ENCODE data around the gene RTP2.

RTP2 gene, protein sequence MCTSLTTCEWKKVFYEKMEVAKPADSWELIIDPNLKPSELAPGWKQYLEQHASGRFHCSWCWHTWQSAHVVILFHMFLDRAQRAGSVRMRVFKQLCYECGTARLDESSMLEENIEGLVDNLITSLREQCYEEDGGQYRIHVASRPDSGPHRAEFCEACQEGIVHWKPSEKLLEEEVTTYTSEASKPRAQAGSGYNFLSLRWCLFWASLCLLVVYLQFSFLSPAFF

DNA sequence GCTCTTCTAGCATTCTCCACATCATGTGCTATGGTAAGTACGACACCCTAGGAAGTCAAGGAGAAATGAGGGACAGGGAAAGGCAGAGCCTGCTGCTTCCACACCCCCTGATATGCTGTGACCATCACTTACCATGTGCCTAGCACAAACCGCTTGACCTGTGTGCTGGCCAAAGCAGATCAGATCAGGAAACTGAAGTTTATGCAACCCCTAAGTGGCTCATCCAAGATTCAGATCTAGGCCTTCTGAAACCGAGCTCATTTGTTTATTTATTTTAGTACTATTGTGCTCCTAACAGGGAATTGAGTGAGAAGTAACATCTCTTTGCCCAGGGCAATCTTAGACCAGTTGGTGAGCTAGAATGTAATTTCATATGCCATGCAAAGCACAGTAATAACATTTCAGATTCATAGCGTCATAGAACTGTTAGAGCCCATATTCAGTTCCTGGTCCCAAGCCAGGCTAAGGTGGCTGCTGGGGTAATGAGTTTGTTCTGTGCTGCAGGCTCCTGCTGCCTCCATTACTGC, at the start of gene RTP2:
Gene RTP2 (minus strand): TSS at position 51 of the 527 bp plus-strand sequence. CDS start 429 bp downstream, outside the sequence.
- no peak for DNase-seq (ENCODE audit: low spot score)

DNA sequence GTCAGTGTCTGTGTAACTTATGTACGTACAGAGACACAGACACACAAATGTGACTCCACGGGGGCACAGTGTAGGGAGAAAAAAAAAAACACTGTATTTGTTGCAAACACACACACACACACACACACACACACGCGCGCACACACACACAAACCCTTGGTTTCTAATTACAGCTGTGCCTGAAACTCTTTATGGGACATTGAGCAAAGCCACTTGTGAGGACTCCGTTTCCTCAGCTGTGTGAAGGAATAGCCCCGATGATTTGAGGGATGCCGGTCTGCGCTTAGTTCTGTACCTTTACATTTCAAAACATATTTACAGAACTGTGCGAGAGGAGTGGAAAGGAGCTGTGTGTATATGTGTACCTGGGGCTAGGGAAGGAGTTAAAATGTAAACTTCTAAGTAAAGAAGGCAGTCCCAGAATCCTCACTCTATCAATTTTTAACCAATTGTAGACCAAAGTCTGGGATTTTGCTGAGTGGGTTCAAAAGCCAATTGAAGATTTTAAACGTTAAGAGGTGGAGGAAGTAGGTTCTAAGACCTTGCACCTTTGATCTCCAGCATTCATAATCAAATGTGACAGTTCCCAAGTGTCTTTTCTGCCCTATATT, 48.3 kb upstream of the RTP2 start:
- DNase-seq (ENCODE audit: low spot score), result peak; percentile 57

DNA sequence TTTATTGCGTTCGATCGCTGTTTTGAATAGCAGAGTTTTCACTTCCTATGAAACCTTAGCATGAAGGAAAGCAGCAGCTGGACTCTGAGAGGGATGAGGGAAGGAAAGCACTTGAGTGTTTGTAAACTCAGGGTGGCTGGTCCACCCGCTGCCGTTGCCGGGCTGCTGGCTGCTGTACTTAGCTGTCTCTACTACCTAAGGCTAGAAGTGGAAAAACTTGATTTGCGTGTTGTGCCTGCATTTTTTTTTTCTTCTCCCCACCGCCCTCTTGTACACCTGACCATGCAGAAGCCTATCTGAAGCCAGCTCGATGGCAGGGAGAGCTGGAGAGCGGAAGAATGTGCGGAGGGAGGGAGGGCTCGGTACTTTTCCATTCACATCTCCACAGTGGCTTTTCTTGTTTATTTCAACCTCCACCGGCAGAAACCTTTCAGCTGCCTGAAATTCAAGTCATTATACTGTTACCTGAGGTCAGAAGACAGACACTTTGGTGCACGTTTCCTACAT, 47.7 kb upstream of the RTP2 start:
- DNase-seq (ENCODE audit: low spot score), result peak; percentile 70

DNA sequence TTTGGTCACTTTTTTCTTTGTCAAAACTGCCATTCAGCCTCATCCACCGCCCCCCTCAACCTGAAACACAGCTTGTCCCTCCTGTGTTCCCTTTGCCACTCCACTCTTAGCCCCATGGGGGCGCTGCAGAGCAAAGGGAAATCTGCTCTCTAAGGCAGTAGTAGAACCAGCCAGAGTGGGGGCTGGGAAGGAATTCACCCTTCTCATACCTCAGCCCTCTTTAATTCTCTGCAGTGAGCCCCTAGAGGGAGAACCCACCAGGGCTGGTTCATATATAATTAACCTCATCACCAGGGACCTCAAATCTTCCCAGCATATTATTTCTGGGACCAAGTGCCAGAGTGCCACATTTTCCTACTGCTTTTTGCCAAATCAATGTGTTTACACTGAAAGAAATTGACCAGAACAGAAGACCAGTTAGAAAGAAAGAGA, 45.7 kb upstream of the RTP2 start:
- DNase-seq (ENCODE audit: low spot score), result peak; percentile 94

DNA sequence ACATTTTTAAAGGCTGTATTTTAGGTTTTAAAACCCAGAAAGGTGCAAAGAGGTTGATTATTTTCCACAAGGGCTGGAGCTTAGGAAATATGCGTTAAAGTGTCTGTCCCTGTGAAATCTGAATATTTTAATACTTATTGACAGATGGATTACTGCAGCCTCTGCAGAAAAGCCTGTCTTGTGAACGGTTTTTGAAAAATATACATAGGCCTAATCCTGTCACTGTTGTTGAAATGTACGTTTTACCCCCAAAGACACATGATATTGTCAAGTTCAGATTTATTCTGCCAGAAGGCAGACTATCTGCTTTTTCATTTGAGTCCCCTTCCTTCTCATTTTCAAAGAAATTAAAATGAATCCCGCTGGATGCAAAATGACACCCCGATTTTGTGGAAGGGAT, 45.1 kb upstream of the RTP2 start:
- DNase-seq (ENCODE audit: low spot score), result no peak

DNA sequence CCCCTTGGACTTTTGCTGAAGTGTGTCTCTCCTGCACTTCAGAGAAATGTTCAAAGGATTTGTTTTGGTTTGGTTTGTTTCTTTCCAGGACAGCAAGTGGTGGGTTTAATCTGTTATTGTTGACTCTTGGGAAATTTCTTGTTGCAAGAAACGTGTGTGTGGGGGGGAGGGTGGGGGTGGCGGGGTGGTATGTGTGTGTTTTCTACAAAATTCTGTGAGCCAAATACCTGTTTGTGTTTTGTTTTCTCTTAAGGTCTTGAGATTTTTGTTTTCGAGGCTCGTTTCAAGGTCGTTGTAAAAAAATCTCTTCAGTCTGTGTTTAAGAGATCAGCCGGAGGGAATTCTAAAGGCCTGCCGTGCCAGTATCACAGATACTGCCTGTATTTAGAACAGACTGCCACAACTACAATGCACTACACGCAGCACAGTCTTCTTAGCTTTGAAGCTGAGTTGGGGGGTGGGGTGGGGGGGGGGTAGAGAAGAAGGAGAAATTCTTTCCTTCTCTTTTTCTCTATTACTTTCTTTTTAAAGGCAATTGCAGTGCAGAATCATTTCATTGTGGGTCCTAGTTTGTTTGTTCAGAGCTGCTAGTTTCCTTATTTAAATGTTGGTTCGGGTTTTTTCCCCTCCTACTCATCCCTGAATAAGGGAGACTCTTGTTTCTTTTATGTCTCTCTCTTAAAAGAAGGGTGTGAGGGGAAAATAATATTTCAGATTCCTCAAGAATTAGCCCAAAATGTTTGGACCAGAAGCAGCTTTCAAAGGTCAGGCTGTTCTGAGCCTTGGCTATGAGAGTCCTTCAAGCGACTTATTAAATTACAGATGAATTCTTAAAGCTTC, 44.3 kb upstream of the RTP2 start:
- DNase-seq (ENCODE audit: low spot score), result no peak

DNA sequence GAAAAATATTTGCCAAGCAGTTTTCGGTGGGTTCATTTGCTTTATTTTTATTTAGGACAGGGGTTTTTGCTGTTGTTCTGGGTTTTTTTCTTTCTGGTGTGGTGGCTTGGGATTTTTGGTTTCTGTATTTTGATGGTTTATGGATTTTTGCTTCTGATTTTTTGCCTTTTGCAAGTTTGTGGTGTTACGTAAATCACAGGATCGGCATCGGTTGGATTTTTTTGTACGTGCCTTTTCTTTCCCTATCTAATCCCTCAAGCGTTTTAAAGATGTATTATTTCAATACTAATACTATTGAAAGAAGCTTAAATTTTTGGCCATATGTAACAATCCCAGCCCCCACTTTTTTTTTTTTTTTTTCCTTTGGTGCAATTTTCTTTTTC, 43.7 kb upstream of the RTP2 start:
- DNase-seq (ENCODE audit: low spot score), result no peak

DNA sequence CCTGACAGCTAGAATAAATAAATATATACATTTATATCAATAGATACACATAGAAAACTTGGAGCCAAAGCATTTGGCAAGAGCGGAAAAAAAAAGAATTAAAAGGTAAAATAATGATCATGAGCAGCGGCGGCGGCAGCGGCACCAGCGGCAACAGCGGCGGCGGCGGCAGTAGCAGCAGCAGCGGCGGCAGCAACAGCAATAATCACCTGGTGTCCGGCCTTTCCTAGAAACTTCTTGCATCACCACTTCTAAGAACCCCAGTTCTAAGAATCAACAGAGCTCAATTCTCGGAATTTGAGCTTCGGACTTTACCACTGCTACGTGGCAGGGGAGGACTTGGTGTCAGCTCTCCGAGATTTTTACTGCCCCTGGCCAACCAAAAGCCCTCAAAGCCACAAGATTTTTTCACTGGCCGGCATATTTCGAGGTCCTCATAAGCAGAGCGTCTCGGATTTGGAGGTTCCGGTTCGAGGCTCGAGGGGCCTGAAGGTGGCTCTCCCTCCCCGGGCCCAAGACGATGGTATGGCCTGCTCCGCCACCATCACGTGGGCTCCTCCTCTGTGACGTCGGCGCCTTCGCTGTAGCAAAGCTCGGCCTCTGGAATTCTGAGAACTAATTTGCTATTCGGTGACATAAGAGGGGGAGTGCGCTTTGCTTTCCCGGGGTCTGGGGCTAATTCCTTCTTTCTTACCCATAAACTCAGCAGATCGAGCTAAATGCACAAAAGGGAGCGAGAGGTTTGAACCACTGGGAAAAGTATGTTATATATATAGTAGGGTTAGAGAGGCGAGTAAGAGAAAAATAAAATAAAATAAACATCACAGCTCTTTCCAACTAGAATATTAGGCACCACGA, 43.1 kb upstream of the RTP2 start, which contains the start of gene BCL6:
Gene BCL6 (minus strand): TSS at position 268 of the 858 bp plus-strand sequence. CDS start 11,775 bp downstream, outside the sequence.
- peak; percentile 93 for DNase-seq (ENCODE audit: low spot score)

DNA sequence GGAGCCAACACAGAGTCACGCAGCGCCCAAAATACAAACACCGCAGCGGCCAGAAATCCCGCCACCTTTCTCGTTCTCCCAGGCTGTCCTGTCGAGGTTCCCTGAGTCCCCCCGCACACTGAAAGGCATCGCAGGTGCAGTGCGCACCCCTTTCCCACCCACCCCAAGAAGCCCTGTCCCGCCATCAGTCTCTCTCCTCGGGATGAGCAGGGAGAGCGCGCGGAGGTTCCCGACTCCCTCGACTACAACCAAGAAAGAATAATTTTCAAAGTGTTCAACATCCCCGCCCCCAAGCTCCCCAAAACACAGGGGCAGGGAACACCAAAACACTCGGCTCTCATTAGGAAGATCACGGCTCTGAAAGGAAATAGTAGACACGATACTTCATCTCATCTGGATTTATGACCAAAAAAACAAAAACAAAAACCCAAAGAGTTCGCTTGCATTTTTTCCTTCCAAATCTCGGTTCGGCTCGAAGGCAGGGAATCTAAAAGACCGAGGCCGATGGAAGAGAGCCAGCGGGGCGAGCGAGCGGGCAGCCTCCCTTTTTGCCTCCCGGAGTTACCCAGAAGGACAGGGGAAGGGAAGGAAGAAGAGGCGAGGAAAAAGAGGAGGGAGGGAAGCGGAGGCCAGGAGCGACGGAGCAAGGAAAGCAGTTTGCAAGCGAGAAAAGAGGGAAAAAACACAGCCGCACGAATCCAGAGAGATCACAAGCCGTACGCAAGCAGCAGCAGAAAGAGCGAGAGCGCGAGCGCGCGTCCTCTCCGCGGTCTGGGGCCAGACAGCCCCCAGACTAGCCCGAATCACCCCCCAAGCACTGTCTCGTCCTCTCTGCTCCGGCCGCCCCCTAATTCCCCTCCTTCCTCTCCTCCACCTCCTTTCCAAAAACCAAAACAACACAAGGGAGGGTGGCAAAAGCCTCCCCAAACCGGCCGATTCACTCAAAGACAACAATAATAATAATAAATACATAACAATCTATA, 42.1 kb upstream of the RTP2 start:
- DNase-seq (ENCODE audit: low spot score), result peak; percentile 63

DNA sequence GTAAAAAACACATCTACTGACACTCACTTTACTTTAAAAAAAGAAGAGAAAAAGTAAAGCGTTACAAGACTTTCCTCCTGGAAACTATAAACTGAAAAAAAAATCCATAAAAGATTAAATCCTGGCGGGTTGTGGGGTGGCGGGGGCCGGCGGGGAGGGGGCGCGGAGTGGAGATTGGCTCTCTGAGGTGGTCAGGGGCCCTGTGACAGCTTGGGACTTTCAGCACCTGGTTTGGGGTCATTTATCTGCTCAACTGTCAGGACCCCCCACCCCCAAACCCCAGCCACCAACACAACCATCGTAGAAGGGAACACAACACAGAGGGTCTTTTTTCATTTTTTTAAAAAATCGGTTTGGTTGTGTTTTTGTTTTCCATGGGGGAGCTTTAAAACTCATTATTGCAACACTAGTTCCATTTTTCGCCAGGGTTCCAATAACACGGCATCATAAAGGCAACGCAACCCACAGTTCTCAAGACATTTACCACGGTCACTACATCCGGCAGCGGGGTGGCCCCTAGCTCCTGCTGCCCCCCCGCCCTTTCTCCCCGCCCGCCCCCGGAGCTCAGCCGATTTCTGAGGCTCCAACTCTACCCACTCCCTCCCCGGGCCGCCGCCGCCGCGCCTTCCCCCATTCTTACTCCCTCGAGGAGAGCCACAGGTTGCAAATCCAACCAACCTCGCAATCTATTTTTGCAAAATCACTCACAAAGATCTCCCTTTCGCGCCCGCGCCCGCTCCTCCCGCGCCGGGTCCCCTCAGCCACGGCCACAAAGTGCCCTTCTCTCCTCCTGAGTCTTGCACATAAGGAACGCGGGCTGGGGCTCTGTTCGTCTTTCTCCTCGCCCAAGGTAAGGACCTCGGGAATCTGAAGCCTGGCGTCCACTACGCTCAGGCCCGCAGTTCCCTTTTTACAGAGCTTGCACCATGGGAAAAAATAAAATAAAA, 41.1 kb upstream of the RTP2 start:
- peak; percentile 61 for DNase-seq (ENCODE audit: low spot score)

DNA sequence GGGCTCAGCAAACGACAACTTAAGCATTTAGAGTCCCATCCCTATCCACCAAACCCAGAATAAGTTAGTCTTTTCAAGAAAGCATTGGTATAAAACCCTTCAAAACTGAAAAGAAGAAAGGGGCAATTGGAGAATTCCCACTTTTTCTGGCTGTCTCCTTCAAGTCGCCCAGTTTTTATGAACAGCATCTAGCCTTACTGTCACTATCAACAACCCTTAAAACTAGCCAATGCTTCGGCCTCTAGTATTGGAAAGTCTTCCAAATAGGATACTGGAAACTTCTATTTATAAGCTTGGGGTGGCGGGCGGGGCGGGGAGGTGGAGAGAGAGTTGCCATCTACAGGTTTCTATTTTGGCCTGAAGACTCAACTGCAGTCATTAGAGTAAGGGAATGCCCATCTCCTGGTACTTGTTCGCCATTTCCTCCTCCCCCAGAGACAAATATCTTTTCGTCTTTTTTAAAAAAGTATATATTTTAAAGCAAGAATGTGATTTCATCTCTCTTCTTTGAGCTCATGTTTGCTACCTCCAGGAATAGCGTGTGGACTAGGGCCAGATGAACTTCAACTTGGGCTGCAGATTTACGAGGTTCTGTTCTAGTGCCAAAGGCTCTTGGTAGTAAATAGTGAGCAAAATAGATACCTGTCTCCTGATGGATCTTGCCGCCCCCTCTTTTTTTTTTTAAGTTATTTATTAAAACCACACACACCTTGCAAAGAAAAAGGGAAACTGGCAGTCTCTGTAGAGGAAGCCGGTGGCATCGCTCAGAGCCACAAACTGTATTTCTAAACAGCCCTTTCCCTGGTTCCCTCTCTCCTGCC, 40.2 kb upstream of the RTP2 start:
- no peak for DNase-seq (ENCODE audit: low spot score)

DNA sequence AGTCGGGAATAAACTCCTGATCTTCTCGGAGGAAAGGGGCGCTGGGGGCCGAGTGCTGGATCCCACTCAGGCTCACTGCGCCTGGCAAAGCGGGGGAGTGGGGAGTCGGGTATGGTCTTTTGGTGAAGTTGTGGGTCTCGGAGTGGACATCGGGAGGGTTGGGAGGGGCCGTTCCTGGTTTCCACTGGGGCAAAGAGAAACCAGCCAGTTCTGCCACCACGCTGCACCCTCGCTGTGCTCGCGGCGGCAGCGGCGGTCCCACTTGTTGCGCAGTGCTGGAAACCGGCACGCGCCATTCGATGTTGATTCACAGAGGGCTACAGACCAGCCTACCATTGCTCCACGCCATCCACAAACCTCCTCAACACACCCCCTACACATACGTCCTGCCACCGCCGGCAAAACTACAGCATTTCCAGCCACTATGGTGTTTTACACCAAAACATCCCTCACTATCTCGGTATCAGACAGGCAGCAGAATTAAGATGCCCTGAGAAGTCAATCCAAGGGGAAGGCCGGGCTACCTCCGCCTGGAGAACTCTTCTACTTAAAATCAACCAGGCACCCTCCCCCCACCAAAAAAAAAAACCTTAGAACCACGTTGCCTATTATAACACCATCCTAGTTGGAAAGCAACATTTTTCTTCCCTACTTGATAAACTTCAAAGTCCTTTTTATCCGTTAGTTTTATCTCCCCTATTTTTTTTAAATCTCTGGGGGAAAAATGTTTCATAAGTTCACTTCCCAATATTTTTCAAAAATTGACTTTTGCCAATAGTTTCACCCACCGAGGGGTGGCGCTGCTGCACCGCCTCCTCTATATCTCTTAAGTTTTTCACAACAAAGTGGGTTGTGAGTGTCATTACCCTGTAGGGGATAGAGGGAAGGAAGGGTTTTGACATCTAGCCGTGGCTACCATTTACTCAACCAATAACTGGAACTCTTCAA, 39.3 kb upstream of the RTP2 start:
- peak; percentile 70 for DNase-seq (ENCODE audit: low spot score)

DNA sequence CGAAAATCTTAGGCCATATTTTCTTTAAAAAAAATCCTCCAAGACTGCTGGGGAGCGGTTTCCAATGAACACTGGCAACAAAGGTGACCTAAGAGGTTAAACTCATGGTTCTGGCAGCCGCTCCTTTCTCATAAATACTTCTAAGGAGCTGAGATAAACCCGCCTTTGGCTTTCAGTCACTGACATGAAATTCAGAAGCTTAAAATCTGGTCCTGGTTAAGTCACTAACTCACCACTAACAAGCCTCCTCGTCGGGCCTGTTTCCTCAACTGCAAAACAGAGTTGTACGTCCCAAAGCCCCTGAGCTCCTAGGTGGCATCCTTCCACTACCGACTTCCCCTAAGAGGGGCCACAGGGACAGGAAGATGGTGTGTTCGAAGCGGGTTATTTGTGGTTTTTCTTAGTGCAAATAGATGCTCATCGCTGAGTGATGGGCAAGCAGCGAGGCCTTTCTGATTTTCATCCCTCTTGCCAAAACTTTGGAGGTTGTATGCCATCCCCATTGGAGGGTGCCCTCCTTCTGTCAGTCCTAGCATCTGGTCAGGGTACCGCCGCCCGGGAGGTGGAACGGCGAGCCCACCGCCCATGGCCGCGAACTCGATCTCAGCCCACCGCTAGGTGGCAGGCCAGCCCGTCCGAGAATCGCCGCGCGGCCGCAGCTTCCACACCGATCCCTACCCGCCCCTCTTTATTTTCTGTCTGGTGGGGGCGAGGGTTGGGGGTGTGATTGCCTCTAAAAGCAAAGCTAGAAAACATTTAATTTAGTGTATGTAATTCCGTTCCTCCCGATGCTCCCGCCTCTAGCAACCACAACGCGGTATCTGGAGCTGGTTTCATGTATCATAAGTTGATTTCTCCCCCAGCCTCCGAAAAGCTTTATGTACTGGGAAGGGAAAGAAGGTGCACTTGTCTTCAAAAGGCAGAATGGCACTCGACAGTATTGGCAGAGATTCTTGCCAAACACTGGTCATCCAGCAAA, 38.4 kb upstream of the RTP2 start:
- DNase-seq (ENCODE audit: low spot score), result peak; percentile 83

DNA sequence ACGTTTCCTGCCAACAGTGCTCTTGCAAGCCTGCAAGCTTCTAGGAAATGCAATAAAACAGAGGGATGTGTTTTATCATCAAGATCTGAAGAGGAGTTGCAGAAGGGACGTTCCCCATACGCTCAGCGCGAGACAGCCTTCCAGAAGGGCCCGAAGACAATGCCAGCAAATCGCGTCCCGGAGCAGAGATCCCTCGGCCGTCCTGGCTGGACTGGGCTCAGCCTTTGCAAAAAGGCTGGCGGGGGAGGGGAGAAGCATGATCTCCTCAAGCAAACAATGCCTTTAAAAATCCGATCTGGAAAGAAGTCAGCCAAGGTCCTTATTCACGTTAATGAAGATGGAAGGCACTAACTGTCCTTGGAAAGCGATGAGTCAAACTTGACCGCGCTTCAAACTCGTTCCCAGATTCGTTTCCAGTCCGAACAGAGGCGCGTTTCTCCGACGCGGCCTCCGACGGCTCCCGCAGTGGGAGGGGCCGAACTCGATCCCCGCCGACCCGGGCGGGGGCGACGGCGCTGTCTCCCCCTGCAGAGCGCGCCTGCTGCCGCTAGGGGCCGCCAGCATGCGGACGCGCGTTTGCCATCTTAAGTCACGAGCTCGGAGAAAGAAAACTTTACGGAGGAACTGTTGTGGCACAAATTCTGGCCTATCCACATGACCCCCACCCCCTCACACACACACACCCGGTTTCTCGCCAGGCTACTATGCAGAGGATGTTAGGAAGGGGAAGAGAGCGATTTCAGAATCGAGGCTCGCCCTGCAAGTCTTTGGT, 37.4 kb upstream of the RTP2 start:
- DNase-seq (ENCODE audit: low spot score), result peak; percentile 90

DNA sequence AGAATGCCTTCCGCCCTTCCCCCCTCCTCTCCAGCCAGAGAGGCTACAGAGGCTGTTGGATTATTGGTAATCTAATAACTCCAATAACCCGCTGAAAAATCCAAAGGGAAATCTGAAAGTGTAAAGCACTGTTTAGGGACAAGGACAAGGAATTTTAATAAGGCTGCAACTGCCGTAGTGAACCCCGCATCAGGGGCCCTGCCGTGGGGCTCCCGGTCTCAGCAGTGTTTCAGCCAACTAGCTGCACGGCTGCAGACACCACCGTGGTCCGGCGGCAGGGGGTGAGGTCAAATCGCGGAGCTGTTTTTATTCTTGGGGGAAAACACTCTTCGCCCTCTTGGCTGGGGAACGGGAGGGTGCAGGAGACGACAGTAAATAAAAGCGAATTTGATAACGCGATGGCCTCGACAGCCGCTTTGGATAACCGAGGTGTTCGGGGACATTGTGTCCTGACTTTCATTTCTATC, 36.8 kb upstream of the RTP2 start:
- peak; percentile 76 for DNase-seq (ENCODE audit: low spot score)
